ENCODE measurements around the gene MED27.

DNA sequence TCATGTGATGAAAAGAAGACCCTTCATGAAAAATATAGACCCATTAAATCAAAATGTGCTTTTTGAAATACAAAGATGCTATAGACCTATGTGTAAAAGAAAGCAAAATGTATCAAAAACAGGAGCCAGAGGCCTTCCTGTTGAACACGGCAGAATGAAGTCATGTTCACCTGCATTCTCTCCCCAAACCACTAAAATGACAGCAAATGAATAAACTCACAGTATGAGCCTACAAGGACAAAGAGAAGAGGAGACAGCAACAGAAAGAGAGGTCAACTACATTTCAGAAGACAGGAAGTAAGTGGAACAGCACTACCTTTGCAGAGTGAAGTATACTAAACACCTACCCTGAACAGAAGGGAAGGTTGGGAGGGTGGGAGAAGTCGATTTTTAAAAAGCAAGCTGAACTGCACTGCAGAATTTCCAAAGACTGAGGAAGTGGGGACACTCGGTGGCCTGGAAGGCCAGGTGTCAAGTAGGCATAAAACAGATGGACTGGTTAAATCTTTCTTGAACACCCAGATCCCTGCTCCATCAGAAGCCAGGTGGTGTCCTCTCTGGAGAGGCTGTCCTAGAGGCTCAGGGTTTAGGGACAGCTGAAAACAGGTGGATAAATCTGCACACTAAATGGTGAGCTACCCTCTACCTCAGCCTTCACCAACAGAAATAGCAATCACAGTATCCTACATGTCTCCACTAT lies 48.9 kb downstream of the MED27 start:
- TF ChIP-seq, protein P1, sequence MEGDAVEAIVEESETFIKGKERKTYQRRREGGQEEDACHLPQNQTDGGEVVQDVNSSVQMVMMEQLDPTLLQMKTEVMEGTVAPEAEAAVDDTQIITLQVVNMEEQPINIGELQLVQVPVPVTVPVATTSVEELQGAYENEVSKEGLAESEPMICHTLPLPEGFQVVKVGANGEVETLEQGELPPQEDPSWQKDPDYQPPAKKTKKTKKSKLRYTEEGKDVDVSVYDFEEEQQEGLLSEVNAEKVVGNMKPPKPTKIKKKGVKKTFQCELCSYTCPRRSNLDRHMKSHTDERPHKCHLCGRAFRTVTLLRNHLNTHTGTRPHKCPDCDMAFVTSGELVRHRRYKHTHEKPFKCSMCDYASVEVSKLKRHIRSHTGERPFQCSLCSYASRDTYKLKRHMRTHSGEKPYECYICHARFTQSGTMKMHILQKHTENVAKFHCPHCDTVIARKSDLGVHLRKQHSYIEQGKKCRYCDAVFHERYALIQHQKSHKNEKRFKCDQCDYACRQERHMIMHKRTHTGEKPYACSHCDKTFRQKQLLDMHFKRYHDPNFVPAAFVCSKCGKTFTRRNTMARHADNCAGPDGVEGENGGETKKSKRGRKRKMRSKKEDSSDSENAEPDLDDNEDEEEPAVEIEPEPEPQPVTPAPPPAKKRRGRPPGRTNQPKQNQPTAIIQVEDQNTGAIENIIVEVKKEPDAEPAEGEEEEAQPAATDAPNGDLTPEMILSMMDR (IDR thresholded peaks at IDR 0.05) = no peak
- no peak for TF ChIP-seq POLR2A (IDR thresholded peaks at IDR 0.05)
